ENCODE data around the gene TCAIM.
A peak's percentile ranks its signal among the peaks of the same experiment; 100 is the strongest.

TCAIM gene

DNA sequence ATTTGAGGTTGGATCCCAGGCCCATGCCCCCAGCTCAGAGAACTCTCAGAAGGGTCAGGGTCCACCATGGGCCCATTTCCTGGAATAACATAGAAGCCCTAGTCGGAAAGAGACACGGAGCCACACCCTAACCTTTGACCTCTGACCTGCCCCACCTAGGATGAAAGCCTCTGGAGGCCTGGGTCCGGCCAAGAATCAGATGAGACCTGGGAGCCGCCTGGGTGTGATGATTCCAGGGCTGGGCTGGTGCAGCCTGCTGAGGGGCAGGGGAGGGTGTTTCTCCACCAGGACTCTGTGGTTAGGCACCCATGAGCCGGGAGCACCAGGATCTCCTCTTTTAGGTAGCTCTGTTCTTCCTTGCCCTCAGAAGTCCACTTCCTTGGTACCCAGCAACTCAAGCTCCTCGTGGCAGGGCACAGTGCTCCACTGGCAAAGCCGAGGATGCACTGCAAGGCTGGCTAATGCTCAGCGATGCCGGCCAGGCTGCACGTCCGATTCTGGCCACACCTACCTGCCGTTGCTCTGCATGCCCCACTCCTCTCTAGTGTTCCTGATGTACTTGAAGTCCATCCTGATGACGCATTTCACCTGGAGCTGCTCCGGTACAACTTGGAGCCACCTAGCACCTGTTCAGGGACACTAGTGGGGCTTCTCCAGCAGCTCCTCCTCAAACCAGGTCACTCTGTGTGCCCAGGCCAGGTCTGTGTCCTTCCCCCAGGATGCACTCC is 81.5 kb downstream of the TCAIM start:
- no peak overlapping the region for H3K27ac ChIP-seq
- peak; percentile 52 for DNase-seq (ENCODE audit: low spot score)
- no peak overlapping the region for H3K4me3 ChIP-seq
- TF ChIP-seq, protein P1, sequence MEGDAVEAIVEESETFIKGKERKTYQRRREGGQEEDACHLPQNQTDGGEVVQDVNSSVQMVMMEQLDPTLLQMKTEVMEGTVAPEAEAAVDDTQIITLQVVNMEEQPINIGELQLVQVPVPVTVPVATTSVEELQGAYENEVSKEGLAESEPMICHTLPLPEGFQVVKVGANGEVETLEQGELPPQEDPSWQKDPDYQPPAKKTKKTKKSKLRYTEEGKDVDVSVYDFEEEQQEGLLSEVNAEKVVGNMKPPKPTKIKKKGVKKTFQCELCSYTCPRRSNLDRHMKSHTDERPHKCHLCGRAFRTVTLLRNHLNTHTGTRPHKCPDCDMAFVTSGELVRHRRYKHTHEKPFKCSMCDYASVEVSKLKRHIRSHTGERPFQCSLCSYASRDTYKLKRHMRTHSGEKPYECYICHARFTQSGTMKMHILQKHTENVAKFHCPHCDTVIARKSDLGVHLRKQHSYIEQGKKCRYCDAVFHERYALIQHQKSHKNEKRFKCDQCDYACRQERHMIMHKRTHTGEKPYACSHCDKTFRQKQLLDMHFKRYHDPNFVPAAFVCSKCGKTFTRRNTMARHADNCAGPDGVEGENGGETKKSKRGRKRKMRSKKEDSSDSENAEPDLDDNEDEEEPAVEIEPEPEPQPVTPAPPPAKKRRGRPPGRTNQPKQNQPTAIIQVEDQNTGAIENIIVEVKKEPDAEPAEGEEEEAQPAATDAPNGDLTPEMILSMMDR (IDR thresholded peaks at IDR 0.05), result no peak

DNA sequence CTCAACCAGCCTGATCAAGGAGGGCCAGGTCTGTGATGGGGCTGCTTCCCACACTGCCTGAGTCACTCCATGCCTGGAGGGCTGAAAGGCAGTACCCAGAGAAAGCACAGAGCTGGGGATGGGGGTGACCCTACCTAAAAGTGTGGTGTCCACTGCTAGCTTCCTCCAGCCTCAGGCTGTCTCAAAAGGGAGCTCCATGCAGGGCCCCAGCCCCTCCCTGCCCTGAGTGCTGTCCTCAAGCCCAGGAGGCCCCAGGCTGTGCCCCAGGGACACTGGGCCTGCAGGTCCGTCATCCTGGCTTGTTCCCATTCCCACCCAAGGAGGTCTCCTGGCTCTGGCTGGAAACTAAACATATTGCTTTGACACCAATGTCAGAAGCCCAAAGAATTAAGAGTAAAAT is 82.1 kb downstream of the TCAIM start:
- no peak overlapping the region for H3K4me3 ChIP-seq
- peak; percentile 17 for DNase-seq (ENCODE audit: low spot score)
- TF ChIP-seq, protein P1 (IDR thresholded peaks at IDR 0.05), result no peak

DNA sequence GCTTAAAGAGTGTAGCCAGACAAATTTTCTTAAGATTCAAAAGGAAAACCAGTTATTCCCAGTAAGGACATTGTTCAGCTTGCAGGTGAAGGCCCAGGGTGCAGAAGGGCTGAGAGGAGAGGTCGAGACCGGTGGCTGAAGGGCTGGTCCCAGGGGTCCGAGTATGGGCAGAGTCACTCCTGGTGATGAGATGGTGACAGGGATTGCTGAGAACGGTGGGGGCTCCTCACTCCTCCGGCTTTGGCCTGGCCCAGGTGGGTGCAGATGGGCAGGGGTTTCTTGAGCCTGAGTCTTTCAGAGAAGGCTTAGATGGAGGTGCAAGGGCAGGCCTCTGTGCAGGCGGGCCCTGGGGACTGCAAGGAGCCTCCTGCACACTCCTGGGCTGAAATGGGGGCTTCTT is 82.7 kb downstream of the TCAIM start:
- DNase-seq (ENCODE audit: low spot score), result peak; percentile 59
- TF ChIP-seq, protein P1 (IDR thresholded peaks at IDR 0.05), result no peak

More for the DNA sequence above, 82.1 kb downstream of the TCAIM start:
- no peak overlapping the region for H3K27ac ChIP-seq

DNA sequence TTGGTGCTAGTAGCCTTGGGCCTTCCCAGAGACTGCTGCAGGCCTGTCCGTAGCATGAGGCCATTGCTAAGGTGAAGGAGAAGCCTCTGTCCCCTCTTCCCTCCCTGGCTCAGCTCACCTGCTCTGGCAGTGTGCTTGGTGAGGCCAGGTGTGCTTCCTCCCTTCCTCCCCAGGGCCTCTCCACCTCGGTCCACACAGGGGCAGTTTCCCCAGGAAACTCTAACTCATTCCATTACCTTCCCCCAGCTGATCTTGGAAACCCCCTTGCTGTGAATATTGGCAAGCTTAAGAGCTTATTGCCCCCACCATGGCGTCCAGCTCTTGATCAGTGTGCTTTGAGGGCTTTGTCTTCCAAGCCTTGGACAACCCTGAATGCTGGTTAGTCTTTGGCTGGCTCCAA is 86.2 kb downstream of the TCAIM start:
- Histone ChIP-seq H3K27ac (no peak overlapping the region), H3K4me3 (no peak overlapping the region)
- DNase-seq (ENCODE audit: low spot score), result peak; percentile 16
- TF ChIP-seq, protein P1 (IDR thresholded peaks at IDR 0.05), result no peak

More for the DNA sequence above, 82.7 kb downstream of the TCAIM start:
- Histone ChIP-seq H3K27ac (no peak overlapping the region), H3K4me3 (no peak overlapping the region)

DNA sequence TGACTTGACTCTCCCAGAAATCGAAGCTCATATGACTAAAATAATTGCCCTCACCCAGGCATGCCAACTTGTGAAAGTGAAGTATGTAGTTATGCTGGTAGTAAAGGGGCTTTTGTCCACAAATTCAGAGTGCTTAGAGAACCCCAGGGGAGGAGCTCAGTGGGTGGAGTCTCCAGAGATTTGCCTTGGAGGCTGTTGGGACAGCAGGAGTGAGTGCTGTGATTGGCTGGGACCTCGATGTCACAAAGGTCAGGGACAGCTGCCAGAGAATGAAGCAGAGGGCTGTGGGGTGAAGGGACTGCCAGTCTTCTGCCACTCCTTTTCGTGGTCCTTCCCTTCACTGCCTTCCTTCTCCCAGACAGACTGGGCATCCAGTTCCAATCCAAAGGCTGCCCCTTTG is 89.1 kb downstream of the TCAIM start:
- Histone ChIP-seq H3K4me3 (no peak overlapping the region), H3K27ac (no peak overlapping the region)
- TF ChIP-seq, protein P1 (IDR thresholded peaks at IDR 0.05), result no peak
- no peak for DNase-seq (ENCODE audit: low spot score)

DNA sequence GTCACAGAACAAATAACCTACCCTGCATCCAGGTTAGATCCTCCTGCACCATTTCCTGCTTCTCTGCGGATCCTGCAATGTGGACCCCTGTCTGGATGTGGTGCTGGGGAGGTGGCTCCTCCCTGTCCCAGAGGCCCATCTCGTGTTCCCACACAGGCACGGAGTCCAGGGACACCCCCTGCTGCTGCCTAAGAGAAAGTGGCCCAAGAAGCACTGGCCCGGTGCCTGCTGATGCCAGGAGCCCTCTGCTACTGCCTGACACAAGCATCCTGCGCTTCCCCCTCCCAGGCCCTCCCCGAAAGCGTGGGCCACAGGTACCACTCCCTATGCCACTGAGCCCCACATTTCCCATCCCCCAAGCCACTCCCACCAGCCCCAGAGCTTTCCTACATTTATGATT is 90.3 kb downstream of the TCAIM start:
- TF ChIP-seq, protein P1 (IDR thresholded peaks at IDR 0.05), result no peak
- DNase-seq (ENCODE audit: low spot score), result no peak
- no peak overlapping the region for H3K27ac ChIP-seq
- no peak overlapping the region for H3K4me3 ChIP-seq

DNA sequence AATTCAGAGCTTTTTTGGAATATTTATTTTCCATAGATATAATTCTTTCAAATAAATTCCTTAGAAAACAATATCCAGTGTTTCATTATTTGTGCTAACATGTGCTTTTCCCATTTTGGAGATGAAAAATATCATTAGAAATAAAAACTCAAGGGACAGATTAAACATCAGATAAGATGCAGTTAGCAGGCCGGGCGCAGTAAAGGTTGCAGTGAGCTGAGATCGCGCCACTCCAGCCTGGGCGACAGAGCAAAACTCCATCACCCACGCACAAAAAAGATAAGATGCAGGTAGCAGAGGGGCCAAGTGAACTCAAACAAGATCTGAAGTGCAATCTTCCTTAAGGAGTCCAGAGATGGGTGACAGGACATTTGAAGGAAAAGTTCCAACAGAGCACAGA is 90.9 kb downstream of the TCAIM start:
- TF ChIP-seq, protein P1 (IDR thresholded peaks at IDR 0.05), result no peak
- Histone ChIP-seq H3K4me3 (no peak overlapping the region), H3K27ac (no peak overlapping the region)
- DNase-seq (ENCODE audit: low spot score), result no peak

Data from coronary artery (tissue), 2 donors.